SH-SY5Y (cell line): ENCODE data around the gene KRT37.

Experiments
- GATA2 ChIP-seq: IDR thresholded peaks from 2 replicates; pipeline ENCODE4 v1.6.1; 2011; ENCODE audit warnings: mild to moderate bottlenecking, low read depth, low read length
- GATA3 ChIP-seq: IDR thresholded peaks from 2 replicates; pipeline ENCODE4 v1.6.1; 2011; ENCODE audit warnings: low read depth, mild to moderate bottlenecking, low read length, moderate library complexity

Gene KRT37

DNA sequence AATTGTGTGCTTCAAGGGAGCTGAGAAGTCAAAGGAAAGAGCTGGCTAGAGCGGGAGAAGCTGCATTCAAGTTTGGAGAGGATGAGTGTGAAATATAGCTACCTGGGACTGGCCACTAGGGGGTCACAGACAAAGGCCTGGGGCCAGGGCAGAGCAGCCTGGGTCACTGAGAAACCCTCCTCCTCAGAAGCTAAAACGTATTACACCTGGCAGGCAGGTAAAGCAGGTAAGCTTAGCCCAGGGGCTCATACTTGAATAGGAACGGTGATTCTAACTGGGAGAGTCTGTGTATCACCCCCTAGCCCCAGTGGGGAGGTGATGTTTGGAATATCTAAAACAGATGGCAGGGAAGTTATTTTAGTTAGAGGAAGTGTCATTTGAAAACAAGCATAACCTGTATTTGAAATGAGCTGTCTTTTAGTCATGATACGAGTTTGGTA, 6.8 kb downstream of the KRT37 start:
- TF ChIP-seq GATA3 (no peak), GATA2 (no peak)

- TF ChIP-seq GATA2 (no peak), GATA3 (no peak)
These were observed 7.3 kb downstream of the KRT37 start for GRCh38 chr17:41417127-41417526.

DNA sequence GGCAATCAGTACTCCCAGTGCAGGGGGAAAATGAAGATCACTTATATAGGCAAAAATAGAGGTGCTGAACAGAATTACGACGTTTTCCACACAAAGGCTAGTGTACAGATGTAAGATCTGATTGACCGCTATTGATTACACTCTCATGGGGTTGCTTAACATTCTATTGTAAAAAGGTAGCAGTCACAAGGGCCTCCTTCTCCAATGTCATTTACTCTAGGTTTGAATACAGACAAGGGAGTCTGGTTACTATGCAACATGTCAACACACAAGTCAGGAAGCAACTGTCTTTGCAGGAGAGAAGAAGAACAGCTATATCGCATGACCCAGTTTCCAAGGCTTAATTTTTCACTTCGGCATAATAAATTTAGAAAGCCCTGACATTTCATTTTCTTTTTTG, 7.9 kb downstream of the KRT37 start:
- TF ChIP-seq GATA2 (no peak), GATA3 (no peak)

DNA sequence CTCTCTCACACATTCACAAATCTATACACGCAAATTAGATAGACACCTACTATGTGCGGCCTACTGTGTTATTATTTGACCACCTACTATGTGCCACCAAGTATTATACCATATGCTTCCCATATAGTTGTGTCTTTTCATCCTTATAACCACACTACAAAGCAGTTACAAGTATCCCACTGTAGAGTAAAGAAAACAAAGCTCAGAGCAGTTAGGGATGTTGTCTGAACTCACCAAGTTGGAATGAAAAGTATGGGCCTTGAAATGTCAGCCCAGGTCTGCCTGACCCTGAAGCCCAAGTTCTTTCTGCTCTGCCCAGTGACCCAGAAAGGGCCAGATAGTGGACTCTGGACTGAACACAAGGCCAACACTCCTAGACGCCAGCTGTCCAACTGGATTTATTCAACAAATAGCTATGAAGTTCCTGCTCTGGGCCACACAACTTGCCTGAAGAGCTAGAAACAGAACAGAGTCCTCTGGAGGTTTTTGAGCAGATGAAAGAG, 8.5 kb downstream of the KRT37 start:
- TF ChIP-seq GATA3 = no peak
- no peak for TF ChIP-seq GATA2

DNA sequence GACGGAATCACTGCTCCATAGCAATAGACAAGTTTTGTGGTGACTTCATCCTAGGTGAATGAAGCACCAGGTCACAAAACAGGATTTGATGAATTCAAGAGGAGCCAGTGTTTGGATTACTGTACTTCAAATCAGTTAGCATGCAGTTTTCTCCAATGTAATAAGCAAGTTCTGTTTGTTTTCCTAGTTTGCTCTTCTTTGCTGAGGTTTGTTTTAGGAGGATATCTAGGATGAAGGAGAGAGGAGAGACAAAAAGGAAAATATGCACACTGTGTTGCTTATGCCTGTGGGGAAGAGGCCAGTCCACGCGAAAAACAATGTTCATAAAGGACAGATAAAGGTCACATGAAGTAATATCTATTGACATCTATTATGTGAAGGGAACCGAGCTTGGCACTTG, 9.0 kb downstream of the KRT37 start:
- TF ChIP-seq GATA3 = no peak
- TF ChIP-seq GATA2 = no peak

DNA sequence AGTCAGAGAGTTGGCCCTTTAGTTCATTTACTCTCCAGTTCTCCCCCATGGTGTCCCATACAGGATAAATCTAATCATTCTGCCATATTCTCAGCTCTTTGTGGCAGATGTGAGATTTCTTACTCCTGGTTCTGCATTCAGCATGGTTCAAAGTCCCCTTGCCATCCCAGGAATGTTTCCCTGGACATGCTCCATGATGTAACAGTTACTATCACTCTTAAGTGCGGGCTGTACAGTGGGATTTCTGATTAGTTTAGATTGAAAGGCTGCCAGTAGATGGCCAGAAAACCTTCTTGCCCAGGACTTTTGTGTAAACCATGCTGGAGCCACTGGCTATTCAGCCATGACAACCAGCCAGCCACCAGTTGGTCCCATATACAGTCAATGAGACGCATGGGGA, 10.4 kb downstream of the KRT37 start:
- TF ChIP-seq GATA2 (no peak), GATA3 (no peak)

DNA sequence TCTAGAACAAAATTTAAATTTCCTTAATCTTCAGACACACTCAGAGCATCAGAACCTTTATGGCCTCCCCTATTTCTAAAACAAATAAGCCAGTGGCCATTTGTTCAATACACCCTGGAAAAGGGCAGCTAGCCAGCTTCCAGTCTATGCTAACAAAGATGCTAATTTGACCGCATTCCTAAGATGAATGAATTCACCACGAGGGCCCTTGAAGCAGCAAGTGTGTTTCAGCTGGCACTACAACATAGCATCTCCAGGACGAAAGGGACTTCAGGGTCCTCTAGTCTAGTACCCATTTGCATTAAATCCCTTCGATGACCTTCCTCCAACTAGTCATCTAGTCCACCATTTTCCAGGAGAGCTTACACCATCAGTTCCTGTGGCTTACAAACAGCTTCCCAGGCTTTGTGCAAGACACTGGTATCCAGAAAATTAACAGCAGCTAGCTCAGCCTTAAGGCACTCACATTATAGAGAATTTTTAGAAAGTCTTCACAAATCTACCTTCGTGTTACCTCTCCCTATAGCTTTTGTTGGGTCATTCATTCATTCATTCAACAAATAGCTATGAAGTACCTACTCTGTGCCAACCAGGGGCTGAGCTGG, 10.9 kb downstream of the KRT37 start:
- TF ChIP-seq GATA3 (no peak), GATA2 (no peak)

DNA sequence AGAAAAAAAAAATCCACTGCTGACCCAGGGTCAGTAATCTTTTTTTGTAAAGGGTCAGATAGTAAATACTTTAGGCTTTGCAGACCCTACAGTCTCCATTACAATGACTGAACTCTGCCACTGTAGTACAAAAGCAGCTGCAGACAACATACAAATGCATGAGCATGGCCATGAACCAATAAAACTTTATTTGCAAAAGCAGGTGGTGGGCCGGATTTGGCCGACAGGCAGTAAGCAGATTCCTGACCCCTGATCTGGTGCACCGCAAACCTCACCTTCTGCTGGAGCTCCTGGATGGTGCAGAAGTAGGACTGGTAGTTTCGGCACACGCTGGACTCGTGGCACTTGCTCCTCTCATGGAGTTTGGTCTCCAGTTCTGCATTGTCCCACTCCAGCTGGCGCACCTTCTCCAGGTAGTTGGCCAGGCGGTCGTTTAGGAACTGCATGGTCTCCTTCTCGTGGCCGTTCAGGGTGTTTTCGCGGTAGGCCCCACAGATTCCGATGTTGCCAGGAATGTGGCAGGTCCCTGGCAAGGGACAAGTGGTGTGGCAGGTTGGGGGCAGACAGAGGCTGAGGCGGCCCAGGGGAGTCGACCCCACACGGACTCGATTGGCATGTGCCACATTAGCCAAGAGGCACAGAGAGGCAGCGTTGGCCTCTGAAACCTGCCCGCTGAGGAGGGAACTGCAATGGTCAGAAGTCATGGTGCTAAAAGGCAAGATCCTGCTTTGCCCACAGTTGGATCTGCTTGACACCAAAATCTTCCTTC, 13.1 kb downstream of the KRT37 start:
- TF ChIP-seq GATA3 (no peak), GATA2 (no peak)

DNA sequence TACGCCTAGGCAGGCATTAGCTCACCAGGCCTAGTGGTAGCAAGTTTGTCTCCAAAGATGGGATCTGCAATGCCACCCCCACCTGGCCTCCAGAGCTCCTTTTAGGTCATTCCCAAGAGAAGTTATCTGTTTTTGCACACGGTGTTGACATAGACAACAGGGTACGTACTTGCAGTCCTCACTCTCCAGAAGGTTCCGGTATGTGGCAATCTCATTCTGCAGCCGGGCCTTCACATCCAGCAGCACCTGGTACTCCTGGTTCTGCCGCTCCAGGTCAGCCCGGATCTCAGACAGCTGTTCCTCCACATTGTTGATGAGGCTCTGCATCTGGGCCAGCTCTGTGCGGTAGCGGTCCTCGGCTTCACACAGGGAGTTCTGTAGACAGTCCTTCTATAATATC, 17.2 kb downstream of the KRT37 start:
- TF ChIP-seq GATA3 = no peak
- TF ChIP-seq GATA2 = no peak

DNA sequence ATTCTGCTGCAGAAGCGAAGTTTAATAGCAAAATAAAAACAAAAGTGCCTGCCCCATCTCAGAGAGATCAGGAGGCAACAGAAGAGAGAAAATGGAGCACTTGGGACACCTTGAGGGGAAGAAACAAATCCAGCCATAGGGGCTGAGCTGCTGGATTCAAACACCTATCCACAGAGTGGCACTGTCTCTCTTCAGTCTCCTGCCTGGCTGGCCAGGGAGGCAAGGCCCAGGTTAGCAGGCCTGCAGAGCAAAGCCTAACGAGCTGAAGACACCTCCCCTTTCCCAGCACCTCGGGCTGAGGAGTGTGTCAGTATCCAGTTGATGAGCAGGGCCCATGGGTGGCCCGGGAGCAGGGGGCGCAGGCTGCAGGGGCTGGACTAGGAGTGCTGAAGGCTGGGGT, 18.2 kb downstream of the KRT37 start:
- TF ChIP-seq GATA3 = no peak

DNA sequence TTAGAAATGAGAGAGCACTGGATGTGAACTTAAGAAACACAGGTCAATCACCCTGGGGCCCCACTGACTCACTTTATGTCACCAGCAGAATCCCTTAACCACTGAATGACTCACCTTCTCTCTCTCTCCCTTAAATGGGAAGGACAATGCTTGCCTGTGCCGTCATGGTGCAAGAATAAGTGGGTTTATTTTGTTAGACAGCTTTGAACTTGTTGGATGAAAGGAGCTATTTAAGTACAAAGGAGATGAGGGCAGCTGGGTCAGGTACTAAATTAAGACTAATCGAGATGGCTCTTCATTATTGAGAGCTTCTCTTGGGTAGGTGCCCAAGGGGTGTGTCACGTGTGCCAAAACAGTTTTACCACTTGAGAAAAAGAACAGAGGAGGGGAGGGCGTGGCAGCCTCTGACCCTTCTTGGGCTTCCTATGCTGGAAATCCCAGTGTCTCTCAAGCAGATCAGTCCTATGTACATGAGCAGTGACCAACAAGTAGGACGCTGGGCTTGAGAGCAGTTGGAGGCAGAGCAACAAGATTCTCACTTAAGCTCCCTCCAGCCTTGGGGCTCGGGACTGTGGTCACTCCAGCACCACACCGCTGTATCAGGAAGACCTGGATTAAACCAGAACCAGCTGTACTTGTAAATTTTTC, 20.2 kb downstream of the KRT37 start:
- TF ChIP-seq GATA3 (no peak), GATA2 (no peak)

- TF ChIP-seq GATA3 (no peak), GATA2 (no peak)
These were observed 20.9 kb downstream of the KRT37 start for GRCh38 chr17:41403404-41404023.

DNA sequence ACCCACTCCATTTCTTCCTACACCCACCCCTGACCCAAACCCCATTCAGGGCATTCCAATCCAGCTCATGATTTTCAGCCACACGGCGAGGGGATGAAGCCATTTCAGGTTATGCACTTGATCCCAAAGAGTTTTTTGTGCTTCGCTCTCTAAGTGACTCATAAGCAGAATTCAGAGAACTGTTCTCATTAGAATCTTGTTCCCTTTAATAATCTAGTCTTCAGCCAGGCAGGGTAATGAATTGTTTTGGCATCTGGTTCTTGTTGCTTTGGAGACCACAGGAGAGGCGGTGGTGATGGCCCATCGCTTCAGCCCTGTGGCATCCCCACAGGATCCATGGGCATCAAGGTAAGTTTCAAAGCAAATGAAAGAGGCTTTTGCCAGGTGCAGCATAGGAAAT, 22.2 kb downstream of the KRT37 start:
- TF ChIP-seq GATA2 (no peak), GATA3 (no peak)

GRCh38 chr17:41396996-41397660, 27.3 kb downstream of the KRT37 start, which contains the start of gene KRT31:
Gene KRT31, minus strand, starts transcription at chr17:41397608. Its CDS starts 69 bp downstream, at chr17:41397539.
- no peak for TF ChIP-seq GATA3

GRCh38 chr17:41396340-41396739, 28.0 kb downstream of the KRT37 start:
- no peak for TF ChIP-seq GATA3
- TF ChIP-seq GATA2 = no peak
